NT2/D1 (cell line): ENCODE results near the gene GTF2IRD2.
"Not testable (repeated sequence)": the region's sequence is repeated elsewhere in the genome, so short reads cannot be mapped to it uniquely, and the experiment has no call there.

Experiments used
- DNase-seq: peaks from one replicate; pipeline ENCODE4 v3.0.0-alpha.2; 2011; ENCODE audit warnings: low read depth, low spot score
- H3K27me3 ChIP-seq: 2 replicates; pipeline ENCODE4 v1.6.0; 2011; ENCODE audit warnings: mild to moderate bottlenecking; ENCODE audit not compliant: insufficient read length, insufficient read depth
- H3K36me3 ChIP-seq: 2 replicates; pipeline ENCODE4 v1.6.1; 2011; ENCODE audit warnings: mild to moderate bottlenecking, low read length, mixed read lengths; ENCODE audit not compliant: insufficient read depth, insufficient read length
- H3K4me1 ChIP-seq: 2 replicates; pipeline ENCODE4 v1.5.1; 2011; ENCODE audit not compliant: insufficient read depth, insufficient read length
- H3K4me3 ChIP-seq: 2 replicates; pipeline ENCODE4 v1.5.1; 2011; ENCODE audit warnings: low read depth; ENCODE audit not compliant: insufficient read length
- H3K9ac ChIP-seq: 2 replicates; pipeline ENCODE4 v1.6.0; 2011; ENCODE audit warnings: low read depth; ENCODE audit not compliant: insufficient read length
- H3K9me3 ChIP-seq: 2 replicates; pipeline ENCODE4 v1.5.1; 2011; ENCODE audit warnings: mild to moderate bottlenecking, low read length; ENCODE audit not compliant: insufficient read depth

GTF2IRD2 gene

DNA sequence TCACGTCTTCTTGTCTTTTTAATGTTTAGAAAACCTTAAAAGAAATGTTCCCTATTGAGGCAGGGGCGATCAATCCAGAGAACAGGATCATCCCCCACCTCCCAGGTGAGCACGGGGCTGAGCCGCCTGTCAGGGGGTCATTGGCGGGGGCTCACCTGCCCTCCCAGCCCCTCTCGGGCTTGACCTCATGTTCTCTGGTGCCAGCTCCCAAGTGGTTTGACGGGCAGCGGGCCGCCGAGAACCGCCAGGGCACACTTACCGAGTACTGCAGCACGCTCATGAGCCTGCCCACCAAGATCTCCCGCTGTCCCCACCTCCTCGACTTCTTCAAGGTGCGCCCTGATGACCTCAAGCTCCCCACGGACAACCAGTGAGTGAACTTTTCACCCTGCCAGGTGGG is 72.4 kb downstream of the GTF2IRD2 start:
- not testable (repeated sequence) for H3K36me3 ChIP-seq, H3K4me1 ChIP-seq, H3K27me3 ChIP-seq, DNase-seq, H3K9me3 ChIP-seq, H3K4me3 ChIP-seq, H3K9ac ChIP-seq

GRCh38 chr7:74775111-74775510 is 76.3 kb downstream of the GTF2IRD2 start:
- H3K4me3 ChIP-seq, H3K36me3 ChIP-seq, H3K27me3 ChIP-seq, H3K9ac ChIP-seq, DNase-seq, H3K9me3 ChIP-seq, H3K4me1 ChIP-seq: not testable (repeated sequence)

DNA sequence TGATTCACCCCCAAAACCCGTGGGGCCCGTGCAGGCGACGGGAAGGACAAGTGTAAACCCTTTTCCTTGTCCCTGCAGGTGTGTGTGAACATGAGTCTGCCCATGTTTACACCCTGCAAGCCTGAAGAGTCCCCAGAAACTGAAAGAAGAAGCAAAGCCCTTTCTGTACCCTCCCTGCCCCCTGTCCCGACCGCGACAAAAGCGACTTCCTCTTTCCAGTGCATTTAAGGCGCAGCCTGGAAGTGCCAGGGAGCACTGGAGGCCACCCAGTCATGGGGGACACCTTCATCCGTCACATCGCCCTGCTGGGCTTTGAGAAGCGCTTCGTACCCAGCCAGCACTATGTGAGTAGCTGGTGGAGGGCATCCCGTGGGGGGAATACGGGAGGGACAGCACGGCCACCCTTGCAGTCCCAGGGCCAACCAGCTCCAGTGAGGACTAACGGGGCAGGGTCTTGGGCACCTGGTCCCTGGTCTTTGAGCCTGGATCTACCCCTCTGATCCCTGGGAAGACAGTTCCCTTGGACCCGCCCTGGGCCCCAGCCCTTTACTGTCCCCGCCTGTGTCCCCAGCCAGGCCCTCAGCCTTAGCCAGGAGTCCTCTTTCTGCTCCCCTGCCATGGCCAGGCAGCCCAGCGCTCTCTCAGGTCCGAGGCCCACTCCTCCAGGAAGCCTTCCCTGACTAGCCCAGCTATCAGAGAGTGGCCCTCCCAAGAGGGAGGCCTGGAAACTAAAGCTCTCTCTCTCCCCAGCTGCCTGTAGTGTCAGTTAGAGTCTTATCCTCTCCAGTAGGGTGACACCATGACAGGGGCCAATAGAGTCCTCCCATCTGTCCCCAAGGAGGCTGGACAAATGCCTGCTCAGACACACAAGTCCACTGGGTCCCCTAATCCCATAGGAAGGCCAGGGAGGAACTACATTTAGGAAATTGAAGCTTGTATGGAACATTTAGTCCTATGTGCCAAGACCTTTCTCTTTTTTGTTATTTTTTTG is 77.3 kb downstream of the GTF2IRD2 start, which contains the start of gene NCF1:
TSS of gene NCF1 (plus strand) at position 252 of the 991 bp plus-strand sequence. CDS start at position 273, 21 bp downstream.
- H3K4me3 ChIP-seq, H3K27me3 ChIP-seq, H3K36me3 ChIP-seq, H3K9me3 ChIP-seq, H3K4me1 ChIP-seq, DNase-seq, H3K9ac ChIP-seq: not testable (repeated sequence)

DNA sequence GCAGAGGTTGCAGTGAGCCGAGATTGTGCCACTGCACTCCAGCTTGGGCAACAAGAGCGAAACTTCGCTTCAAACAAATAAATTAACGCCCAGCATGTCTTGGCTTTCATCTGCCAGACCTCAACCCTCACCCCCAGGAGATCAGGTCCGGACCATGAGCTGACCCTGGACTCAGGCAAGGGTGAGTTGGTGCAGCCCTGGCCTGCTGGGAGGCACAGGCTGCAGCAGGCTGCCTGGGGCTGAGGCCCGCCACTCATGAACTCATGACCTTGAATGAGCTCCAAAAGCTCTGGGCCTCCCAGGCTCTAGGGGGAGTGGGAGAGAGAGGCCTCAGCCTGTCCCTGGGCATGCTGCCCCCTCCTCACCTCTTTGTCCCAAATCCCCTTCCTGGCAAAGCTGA is 79.3 kb downstream of the GTF2IRD2 start:
- H3K36me3 ChIP-seq, H3K4me3 ChIP-seq, H3K9me3 ChIP-seq, H3K27me3 ChIP-seq, H3K4me1 ChIP-seq, DNase-seq, H3K9ac ChIP-seq: not testable (repeated sequence)

- H3K9ac ChIP-seq, H3K27me3 ChIP-seq, H3K4me3 ChIP-seq, H3K36me3 ChIP-seq, DNase-seq, H3K9me3 ChIP-seq, H3K4me1 ChIP-seq: not testable (repeated sequence)
Observed at GRCh38 chr7:74770062-74770461, 81.3 kb downstream of the GTF2IRD2 start.

- not testable (repeated sequence) for H3K9me3 ChIP-seq, DNase-seq, H3K9ac ChIP-seq, H3K4me1 ChIP-seq, H3K36me3 ChIP-seq, H3K4me3 ChIP-seq, H3K27me3 ChIP-seq
Observed at GRCh38 chr7:74766991-74767390, 84.4 kb downstream of the GTF2IRD2 start.

GRCh38 chr7:74766509-74766908 is 84.9 kb downstream of the GTF2IRD2 start:
- H3K27me3 ChIP-seq, DNase-seq, H3K9ac ChIP-seq, H3K36me3 ChIP-seq, H3K9me3 ChIP-seq, H3K4me3 ChIP-seq, H3K4me1 ChIP-seq: not testable (repeated sequence)

GRCh38 chr7:74765205-74765918 is 86.0 kb downstream of the GTF2IRD2 start:
- H3K36me3 ChIP-seq, DNase-seq, H3K4me1 ChIP-seq, H3K9me3 ChIP-seq, H3K4me3 ChIP-seq, H3K9ac ChIP-seq, H3K27me3 ChIP-seq: not testable (repeated sequence)

- not testable (repeated sequence) for H3K4me3 ChIP-seq, H3K4me1 ChIP-seq, H3K9ac ChIP-seq, DNase-seq, H3K9me3 ChIP-seq, H3K36me3 ChIP-seq, H3K27me3 ChIP-seq
Observed at GRCh38 chr7:74758982-74759381, 92.4 kb downstream of the GTF2IRD2 start.

DNA sequence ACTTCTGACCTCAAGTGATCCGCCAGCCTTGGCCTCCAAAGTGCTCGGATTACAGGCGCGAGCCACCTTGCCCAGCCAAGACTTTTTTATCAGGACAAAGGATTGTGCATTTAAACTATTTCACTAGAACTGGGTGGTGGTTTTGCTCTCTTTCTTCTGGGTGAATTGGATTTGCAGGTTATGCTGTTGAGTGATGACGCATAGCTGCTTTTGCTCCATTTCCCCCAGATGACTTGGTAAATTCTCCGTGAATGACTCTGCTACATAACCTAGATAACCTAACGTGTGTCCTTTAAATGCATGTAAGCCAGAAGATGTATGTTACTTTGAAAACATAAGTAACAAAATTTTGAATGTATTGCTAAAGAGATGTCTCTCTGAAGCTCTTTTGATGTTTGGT is 93.1 kb downstream of the GTF2IRD2 start:
- not testable (repeated sequence) for DNase-seq, H3K9me3 ChIP-seq, H3K4me3 ChIP-seq, H3K9ac ChIP-seq, H3K36me3 ChIP-seq, H3K4me1 ChIP-seq, H3K27me3 ChIP-seq

GRCh38 chr7:74756673-74757072 is 94.7 kb downstream of the GTF2IRD2 start:
- H3K9ac ChIP-seq, H3K36me3 ChIP-seq, H3K27me3 ChIP-seq, H3K4me3 ChIP-seq, H3K4me1 ChIP-seq, DNase-seq, H3K9me3 ChIP-seq: not testable (repeated sequence)
